ENCODE results near the gene WIPF1.

The WIPF1 gene

GRCh38 chr2:174594456-174594855, 3.1 kb downstream of the WIPF1 start:
- no peak for TF ChIP-seq FOXP2 (optimal IDR thresholded peaks at IDR 0.05; ENCODE audit: borderline replicate concordance, extremely low read depth, extremely low read length, insufficient read depth)
- TF ChIP-seq SIN3A (IDR thresholded peaks at IDR 0.05; ENCODE audit: borderline replicate concordance, insufficient read depth, low read length), result no peak
- TF ChIP-seq REST (IDR thresholded peaks at IDR 0.05; ENCODE audit: insufficient read depth in 1 of 2, low read depth in 2 of 2, low read length in 2 of 2), result no peak
- no peak for TF ChIP-seq TAF1 (IDR thresholded peaks at IDR 0.05; ENCODE audit: borderline replicate concordance, insufficient read depth, low read length)
- no peak for TF ChIP-seq POLR2AphosphoS5 (IDR thresholded peaks at IDR 0.05; ENCODE audit: low read depth, low read length)

- TF ChIP-seq REST (IDR thresholded peaks at IDR 0.05; ENCODE audit: insufficient read depth in 1 of 2, low read depth in 2 of 2, low read length in 2 of 2), result no peak
- no peak for TF ChIP-seq POLR2AphosphoS5 (IDR thresholded peaks at IDR 0.05; ENCODE audit: low read depth, low read length)
- TF ChIP-seq SIN3A (IDR thresholded peaks at IDR 0.05; ENCODE audit: borderline replicate concordance, insufficient read depth, low read length), result 0 out of 2 replicates have a peak, but pooled peaks have one; percentile 47
- peak; percentile 30; the same call in 1 of the 2 replicates for TF ChIP-seq TAF1 (IDR thresholded peaks at IDR 0.05; ENCODE audit: borderline replicate concordance, insufficient read depth, low read length)
- no peak for TF ChIP-seq FOXP2 (optimal IDR thresholded peaks at IDR 0.05; ENCODE audit: borderline replicate concordance, extremely low read depth, extremely low read length, insufficient read depth)
Measured at GRCh38 chr2:174593574-174594203, 3.9 kb downstream of the WIPF1 start.

- no peak for TF ChIP-seq POLR2AphosphoS5 (IDR thresholded peaks at IDR 0.05; ENCODE audit: low read depth, low read length)
- TF ChIP-seq TAF1 (IDR thresholded peaks at IDR 0.05; ENCODE audit: borderline replicate concordance, insufficient read depth, low read length), result no peak
Measured at GRCh38 chr2:174593041-174593440, 4.6 kb downstream of the WIPF1 start.

- TF ChIP-seq POLR2AphosphoS5 (IDR thresholded peaks at IDR 0.05; ENCODE audit: low read depth, low read length) (no peak), TAF1 (IDR thresholded peaks at IDR 0.05; ENCODE audit: borderline replicate concordance, insufficient read depth, low read length) (no peak), FOXP2 (optimal IDR thresholded peaks at IDR 0.05; ENCODE audit: borderline replicate concordance, extremely low read depth, extremely low read length, insufficient read depth) (no peak), SIN3A (IDR thresholded peaks at IDR 0.05; ENCODE audit: borderline replicate concordance, insufficient read depth, low read length) (no peak), REST (IDR thresholded peaks at IDR 0.05; ENCODE audit: insufficient read depth in 1 of 2, low read depth in 2 of 2, low read length in 2 of 2) (no peak)
Measured at GRCh38 chr2:174591740-174592139, 5.9 kb downstream of the WIPF1 start.

GRCh38 chr2:174590928-174591648, 6.5 kb downstream of the WIPF1 start:
- TF ChIP-seq SIN3A (IDR thresholded peaks at IDR 0.05; ENCODE audit: borderline replicate concordance, insufficient read depth, low read length), result no peak
- TF ChIP-seq TAF1 (IDR thresholded peaks at IDR 0.05; ENCODE audit: borderline replicate concordance, insufficient read depth, low read length), result no peak
- TF ChIP-seq POLR2AphosphoS5 (IDR thresholded peaks at IDR 0.05; ENCODE audit: low read depth, low read length), result no peak
- no peak for TF ChIP-seq REST (IDR thresholded peaks at IDR 0.05; ENCODE audit: insufficient read depth in 1 of 2, low read depth in 2 of 2, low read length in 2 of 2)
- TF ChIP-seq FOXP2 (optimal IDR thresholded peaks at IDR 0.05; ENCODE audit: borderline replicate concordance, extremely low read depth, extremely low read length, insufficient read depth), result no peak

Data from PFSK-1 (cell line).